ENCODE results near the gene PARVA.

PARVA gene

GRCh38 chr11:12408156-12408770 is 30.9 kb downstream of the PARVA start:
- no peak for TF ChIP-seq TAF1 (IDR thresholded peaks at IDR 0.05; ENCODE audit: borderline replicate concordance, insufficient read depth, low read length)
- no peak for TF ChIP-seq SIN3A (IDR thresholded peaks at IDR 0.05; ENCODE audit: borderline replicate concordance, insufficient read depth, low read length)
- TF ChIP-seq REST (IDR thresholded peaks at IDR 0.05; ENCODE audit: insufficient read depth in 1 of 2, low read depth in 2 of 2, low read length in 2 of 2), result no peak
- no peak for TF ChIP-seq POLR2AphosphoS5 (IDR thresholded peaks at IDR 0.05; ENCODE audit: low read depth, low read length)
- no peak for TF ChIP-seq FOXP2 (optimal IDR thresholded peaks at IDR 0.05; ENCODE audit: borderline replicate concordance, extremely low read depth, extremely low read length, insufficient read depth)

GRCh38 chr11:12409621-12410005 is 32.2 kb downstream of the PARVA start:
- TF ChIP-seq REST (IDR thresholded peaks at IDR 0.05; ENCODE audit: insufficient read depth in 1 of 2, low read depth in 2 of 2, low read length in 2 of 2), result no peak
- no peak for TF ChIP-seq FOXP2 (optimal IDR thresholded peaks at IDR 0.05; ENCODE audit: borderline replicate concordance, extremely low read depth, extremely low read length, insufficient read depth)

- TF ChIP-seq FOXP2 (optimal IDR thresholded peaks at IDR 0.05; ENCODE audit: borderline replicate concordance, extremely low read depth, extremely low read length, insufficient read depth), result no peak
- no peak for TF ChIP-seq REST (IDR thresholded peaks at IDR 0.05; ENCODE audit: insufficient read depth in 1 of 2, low read depth in 2 of 2, low read length in 2 of 2)
- no peak for TF ChIP-seq TAF1 (IDR thresholded peaks at IDR 0.05; ENCODE audit: borderline replicate concordance, insufficient read depth, low read length)
- TF ChIP-seq SIN3A (IDR thresholded peaks at IDR 0.05; ENCODE audit: borderline replicate concordance, insufficient read depth, low read length), result no peak
- TF ChIP-seq POLR2AphosphoS5 (IDR thresholded peaks at IDR 0.05; ENCODE audit: low read depth, low read length), result no peak
These were observed 32.8 kb downstream of the PARVA start for GRCh38 chr11:12410006-12410728.

- TF ChIP-seq SIN3A (IDR thresholded peaks at IDR 0.05; ENCODE audit: borderline replicate concordance, insufficient read depth, low read length) (no peak), FOXP2 (optimal IDR thresholded peaks at IDR 0.05; ENCODE audit: borderline replicate concordance, extremely low read depth, extremely low read length, insufficient read depth) (no peak), POLR2AphosphoS5 (IDR thresholded peaks at IDR 0.05; ENCODE audit: low read depth, low read length) (no peak), REST (IDR thresholded peaks at IDR 0.05; ENCODE audit: insufficient read depth in 1 of 2, low read depth in 2 of 2, low read length in 2 of 2) (no peak), TAF1 (IDR thresholded peaks at IDR 0.05; ENCODE audit: borderline replicate concordance, insufficient read depth, low read length) (no peak)
These were observed 34.0 kb downstream of the PARVA start for GRCh38 chr11:12411393-12411792.
